Activated CD4-positive, CD25-positive, alpha-beta regulatory T cell treated with anti-CD3 and anti-CD28 coated beads, Interleukin-2, amount 50 U/mL, for 72 hours (primary cell): ENCODE measurements around the gene GMDS.
"Not testable (repeated sequence)": the region's sequence is repeated elsewhere in the genome, so short reads cannot be mapped to it uniquely, and the experiment has no call there.

Experiments used
- DNase-seq: peaks from one replicate; pipeline ENCODE4 v3.0.0; 2021

GMDS gene

GRCh38 chr6:1760876-1761275 is 484.5 kb downstream of the GMDS start:
- DNase-seq = no peak

DNA sequence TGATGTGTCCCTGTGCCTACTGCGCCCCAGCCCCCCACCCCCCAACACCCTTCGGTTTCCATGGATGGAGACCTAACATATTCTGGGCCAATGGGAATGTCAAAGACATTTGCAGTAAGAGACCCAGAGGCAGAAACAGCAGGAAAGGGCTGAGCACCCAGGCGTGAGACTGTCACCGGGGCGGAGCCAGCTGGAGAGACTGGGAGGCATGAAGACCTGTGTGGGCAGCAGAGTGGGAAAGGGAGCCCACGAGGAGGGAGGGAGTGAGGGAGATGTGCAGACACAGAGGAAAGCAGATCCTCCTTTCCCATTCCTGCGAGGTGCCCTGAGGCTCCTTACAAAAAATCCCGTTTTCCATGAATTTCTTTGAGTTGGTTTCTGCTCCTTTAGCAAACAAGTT is 485.5 kb downstream of the GMDS start:
- DNase-seq = no peak

GRCh38 chr6:1758076-1758679 is 487.2 kb downstream of the GMDS start:
- no peak for DNase-seq

DNA sequence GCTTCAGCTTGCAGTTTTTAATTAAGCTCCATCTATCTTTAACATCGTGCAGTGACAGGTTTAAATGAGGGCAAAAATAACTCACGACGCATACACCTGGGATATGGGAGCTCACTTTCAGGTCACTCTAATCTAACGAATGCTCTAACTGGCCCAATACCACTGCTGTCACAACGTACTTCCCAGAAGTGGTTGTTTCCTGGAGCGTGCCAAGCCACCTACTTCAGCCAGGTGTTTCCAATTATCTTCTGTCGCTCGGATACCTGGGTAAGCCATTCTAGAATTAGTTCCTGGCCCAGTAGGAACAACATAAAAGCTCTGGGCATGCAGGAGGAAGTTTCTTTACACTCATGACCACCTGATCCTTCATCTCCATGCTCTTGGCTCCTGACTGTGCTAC is 488.3 kb downstream of the GMDS start:
- no peak for DNase-seq

- DNase-seq = no peak
These were observed 488.8 kb downstream of the GMDS start for GRCh38 chr6:1756472-1757129.

GRCh38 chr6:1751063-1751462 is 494.3 kb downstream of the GMDS start:
- DNase-seq = not testable (repeated sequence)

DNA sequence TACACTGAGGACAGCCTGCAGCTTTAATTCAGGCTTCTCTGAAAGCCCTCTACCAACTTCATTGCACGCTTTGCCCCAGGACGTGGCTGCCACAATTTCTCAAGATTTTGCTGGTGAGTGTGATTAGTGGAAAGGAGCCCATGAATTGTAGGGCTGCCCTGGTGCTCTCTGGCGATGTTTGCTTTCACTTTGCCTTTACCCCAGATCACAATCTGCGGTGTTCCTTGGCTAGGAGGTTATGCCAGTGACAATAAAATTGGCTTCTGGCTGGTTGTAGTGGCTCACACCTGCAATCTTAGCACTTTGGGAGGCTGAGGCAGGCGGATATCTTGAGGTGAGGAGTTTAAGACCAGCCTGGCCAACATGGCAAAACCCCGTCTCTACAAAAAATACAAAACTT is 496.4 kb downstream of the GMDS start:
- no peak for DNase-seq

DNA sequence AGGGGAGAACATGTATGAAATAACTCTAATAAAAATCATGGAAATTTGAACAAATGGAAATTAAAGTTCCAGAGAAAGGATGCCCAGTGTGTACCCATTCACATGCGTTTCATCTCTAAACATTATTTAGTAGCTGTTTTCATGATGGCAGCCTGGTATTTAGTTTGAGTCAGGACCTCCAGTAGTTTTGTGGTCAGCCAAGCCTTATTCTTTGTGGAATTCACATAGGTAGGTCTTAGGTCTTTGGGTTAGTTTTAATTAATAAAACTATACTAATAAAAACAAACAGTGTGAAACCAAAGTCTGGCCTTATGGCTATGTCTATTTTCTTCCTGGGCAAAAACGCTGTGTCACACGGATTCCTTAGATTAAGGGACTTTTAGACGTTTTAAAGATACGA is 497.9 kb downstream of the GMDS start:
- DNase-seq = no peak

GRCh38 chr6:1747003-1747402 is 498.4 kb downstream of the GMDS start:
- no peak for DNase-seq

DNA sequence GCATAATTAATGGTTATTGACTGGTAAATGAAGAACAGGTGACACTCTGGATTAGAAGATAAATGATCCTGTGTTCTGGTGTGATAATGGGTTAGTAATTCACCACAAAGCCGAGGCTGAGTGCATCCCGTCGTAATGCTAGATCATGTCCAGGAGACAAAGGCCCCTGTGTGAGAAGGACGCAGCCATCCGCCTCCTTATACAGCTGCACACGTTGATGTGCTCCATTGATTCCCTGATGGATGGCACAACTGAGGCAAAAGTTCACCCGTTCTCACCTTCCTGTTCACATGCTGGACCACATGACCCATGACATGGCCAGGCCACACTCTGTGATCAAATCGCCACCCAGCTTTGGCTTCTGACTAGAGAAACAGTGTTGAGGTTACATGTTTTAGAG is 499.6 kb downstream of the GMDS start:
- no peak for DNase-seq

GRCh38 chr6:1744543-1744942 is 500.9 kb downstream of the GMDS start:
- DNase-seq = no peak

- no peak for DNase-seq
These were observed 505.7 kb downstream of the GMDS start for GRCh38 chr6:1739680-1740079.

DNA sequence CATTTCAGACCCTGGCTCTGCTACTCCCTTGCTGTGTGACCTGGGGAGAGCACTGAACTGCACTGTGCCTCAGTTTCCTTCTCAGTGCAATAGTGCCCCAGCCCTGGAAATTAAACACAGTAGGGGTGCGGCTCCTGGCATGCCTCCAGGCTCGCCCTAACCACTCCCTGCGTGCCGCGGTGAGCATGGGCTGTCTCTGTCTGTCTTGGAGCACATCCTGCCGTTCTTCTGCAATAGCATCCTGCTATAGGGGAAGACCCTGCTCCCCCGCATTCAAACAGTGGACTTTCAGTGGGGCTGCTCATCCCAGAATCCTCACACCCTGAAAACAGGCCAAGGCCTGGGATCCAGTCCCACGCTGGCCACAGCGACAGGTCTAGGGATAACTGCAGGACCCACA is 506.2 kb downstream of the GMDS start:
- DNase-seq = no peak

DNA sequence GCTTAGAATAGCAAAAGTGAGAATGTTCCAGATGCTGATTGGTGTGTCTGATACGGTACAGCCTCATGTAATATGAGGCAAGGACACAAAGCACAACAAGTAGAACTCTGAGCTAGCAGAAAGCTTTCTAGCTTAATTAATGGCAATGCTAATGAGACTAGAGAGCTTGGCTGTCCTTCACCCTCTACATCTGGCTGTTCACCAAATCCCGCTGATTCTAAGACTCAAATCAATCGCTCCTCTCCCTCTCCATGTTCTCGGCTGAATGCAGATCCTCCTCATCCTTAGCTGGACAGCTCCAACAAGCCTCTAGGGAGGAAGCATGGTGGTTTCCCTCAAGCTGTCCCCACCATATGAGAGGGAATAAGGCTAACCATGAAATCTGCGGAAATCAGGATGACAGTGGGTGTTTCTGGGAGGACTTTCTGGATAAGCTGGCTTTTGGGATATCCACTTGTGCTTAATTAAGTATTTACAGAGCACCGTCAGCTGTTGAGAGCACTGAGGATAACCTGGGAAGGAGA is 506.8 kb downstream of the GMDS start:
- DNase-seq = no peak

DNA sequence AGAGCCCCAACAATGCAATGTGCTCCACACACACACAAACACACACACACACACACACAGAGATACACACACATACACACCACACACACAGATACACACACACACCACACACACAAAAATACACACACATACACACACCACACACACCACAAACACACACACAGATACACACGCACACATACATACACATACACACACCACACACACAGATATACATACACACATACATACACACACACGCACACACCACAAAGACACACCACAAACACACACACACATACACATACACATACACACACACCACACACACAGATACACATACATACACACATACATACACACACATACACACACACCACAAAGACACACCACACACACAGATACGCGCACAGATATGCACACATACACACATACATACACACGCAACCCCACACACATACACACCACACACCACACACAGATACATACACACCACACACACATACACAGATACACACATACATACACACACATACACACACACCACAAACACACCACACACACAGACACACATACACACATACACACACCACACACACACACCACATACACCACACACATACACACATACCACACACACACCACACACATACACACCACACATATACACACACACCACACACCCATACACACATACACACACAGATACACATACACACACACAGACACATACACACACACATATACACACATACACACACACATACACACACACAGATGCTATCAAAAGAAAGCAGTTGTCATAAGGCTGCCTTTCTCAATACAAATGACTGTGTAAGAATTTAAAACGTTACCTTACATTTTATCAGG is 507.7 kb downstream of the GMDS start:
- DNase-seq = no peak

DNA sequence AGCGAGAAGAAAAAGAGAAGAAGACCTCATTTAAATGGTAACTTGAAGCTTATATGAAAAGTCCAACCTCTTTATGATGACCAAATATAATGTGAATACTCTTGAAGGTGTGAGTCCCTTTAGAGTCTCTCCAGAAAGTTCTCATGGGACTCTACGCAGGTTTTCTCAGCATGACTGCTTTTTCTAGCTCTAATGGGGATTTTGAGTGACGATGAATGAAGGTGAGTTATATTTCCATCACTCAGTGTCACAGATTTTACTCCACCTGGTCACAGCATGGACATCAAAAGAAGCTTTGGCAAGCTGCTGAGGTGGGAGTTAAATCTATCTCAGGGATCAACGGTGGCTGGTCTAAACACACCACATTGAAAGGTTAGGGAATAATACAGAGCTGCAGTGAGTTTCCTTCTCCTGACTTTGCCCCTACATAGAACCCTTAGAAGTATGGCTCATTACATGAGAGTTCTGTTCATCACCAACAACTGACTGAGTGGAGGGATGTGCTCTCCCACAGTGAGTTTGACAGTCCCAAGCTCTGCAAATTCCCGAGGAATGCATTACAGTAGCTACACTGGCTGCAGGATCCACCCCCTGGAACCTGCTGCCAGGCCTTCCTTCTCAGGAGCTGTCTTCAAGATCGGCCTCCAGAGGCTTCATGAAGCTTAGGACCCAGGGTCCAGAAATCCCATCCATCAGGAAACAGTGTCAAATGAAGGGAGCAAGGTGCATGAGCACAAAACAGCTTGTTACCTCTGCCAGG is 508.9 kb downstream of the GMDS start:
- DNase-seq = no peak

DNA sequence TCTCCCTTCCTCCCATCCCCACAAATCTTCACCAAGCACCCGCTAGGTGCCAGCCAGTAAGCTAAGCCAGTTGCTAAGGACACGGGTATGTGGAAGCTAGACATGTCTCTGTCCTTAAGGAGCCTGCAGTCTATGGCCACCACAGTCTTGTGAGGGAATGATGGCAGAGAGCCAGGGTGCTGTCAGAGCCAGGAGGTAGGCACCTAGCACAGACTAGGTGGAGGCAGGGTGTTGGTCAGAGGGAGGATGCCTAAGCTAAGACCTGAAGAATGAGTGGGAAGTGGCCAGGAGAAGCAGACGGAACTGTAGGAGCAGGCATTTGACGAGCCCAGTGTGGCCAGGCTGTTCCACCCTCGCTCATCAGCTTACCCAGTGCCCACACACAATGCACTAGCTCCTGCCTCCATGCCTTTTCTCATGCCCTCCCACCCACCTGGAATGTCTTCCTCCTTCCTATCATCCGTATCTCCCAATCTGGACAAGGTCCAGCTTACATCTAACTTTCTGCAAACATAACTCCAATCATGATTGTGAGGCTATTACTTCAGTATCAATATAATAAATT is 510.1 kb downstream of the GMDS start:
- no peak for DNase-seq

- no peak for DNase-seq
These were observed 514.5 kb downstream of the GMDS start for GRCh38 chr6:1730882-1731281.

- no peak for DNase-seq
These were observed 515.7 kb downstream of the GMDS start for GRCh38 chr6:1729750-1730140.

DNA sequence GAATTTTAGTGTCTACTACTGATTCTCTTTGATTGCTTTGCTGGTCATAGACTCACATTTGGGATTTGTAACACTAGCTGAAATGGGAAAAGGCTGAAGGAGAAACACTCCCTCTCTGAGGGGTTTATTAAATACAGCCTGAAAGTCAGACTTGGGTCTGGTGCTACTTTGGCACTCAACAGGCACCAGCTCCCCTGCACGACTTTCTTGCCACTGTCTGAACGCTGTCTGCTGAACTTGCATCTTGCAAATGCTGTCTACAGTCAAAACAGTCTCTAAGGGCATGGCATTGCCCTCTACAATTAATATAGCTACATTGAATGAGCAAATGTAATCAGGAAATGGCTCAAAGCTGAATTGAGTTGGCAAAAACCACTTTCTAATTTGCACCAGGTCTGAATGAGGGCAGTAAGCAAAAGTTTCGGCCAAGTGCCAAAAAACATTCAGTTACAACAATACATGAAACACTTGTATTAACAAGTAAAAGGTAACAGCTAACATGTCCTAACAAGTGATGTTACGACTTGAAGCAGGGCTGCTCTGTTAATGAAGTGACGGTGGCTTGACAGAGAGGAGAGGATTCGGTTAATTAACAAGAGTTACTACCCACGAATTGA is 516.2 kb downstream of the GMDS start:
- DNase-seq = no peak

DNA sequence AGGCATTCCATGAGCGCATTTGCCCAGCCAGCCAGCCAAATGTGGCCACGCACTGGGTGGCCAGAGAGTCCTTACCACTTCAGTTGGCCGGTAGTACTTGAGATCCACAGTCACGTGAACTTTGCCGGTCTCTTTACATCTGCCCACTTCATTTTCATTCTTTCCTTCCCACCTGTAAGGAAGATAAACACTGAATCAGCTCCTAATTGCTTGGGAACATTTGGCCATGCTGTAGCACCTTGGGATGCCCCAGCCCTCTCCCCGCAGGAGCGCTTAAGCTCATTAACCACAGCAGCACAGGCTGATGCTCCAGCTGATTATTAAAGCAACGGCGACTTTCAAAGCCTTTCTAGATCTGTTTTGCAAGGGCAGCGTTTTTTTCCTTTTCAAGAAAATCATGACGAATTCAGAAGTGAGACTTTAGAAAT is 519.0 kb downstream of the GMDS start:
- DNase-seq = no peak

- no peak for DNase-seq
These were observed 520.8 kb downstream of the GMDS start for GRCh38 chr6:1724616-1725015.
